ENCODE results near the gene PROZ.

PROZ gene

GRCh38 chr13:113120300-113121182 lies 37.9 kb upstream of the PROZ start:
- no peak for DNase-seq

GRCh38 chr13:113121183-113121927 lies 37.1 kb upstream of the PROZ start:
- DNase-seq: no peak

- no peak for DNase-seq
These were observed 36.4 kb upstream of the PROZ start for GRCh38 chr13:113121928-113122471.

GRCh38 chr13:113122550-113123225 lies 35.8 kb upstream of the PROZ start, which contains the start of gene F10:
F10 (plus strand) TSS chr13:113122799; CDS start chr13:113122856, 57 bp downstream.
- no peak for DNase-seq

GRCh38 chr13:113123226-113124201 lies 34.9 kb upstream of the PROZ start:
- no peak for DNase-seq

GRCh38 chr13:113124211-113124970 lies 34.1 kb upstream of the PROZ start:
- DNase-seq: no peak

- no peak for DNase-seq
These were observed 32.8 kb upstream of the PROZ start for GRCh38 chr13:113125506-113126264.

GRCh38 chr13:113126265-113127150 lies 31.9 kb upstream of the PROZ start:
- no peak for DNase-seq

GRCh38 chr13:113129480-113129879 lies 29.0 kb upstream of the PROZ start:
- DNase-seq: no peak

- DNase-seq: no peak
These were observed 28.3 kb upstream of the PROZ start for GRCh38 chr13:113129921-113130750.

GRCh38 chr13:113135281-113135760 lies 23.1 kb upstream of the PROZ start:
- no peak for DNase-seq

GRCh38 chr13:113137691-113138298 lies 20.7 kb upstream of the PROZ start:
- DNase-seq: no peak

GRCh38 chr13:113138792-113139551 lies 19.5 kb upstream of the PROZ start:
- DNase-seq: no peak

GRCh38 chr13:113139577-113139976 lies 18.9 kb upstream of the PROZ start:
- no peak for DNase-seq

GRCh38 chr13:113140677-113141600 lies 17.5 kb upstream of the PROZ start:
- no peak for DNase-seq

- no peak for DNase-seq
These were observed 16.9 kb upstream of the PROZ start for GRCh38 chr13:113141601-113141970.

All from activated CD4-positive, alpha-beta T cell treated with anti-CD3 and anti-CD28 coated beads, Interleukin-2, amount 50 U/mL, for 1 hour (primary cell).